ENCODE results near the gene C16orf96.

DNA sequence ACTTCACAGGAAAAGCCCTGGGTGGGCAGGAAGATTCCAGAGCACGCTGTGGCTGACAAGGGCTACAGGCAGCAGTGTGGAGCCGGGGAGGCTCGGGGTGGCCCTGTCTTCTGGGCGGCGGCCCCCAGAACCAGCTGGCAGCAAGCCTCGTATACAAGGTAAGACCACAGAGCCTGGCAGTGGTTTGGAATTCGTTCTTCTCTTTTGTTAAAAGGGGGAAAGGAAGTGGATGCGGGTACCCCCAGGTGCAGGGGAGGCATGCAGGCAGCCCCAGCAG, 52.5 kb downstream of the C16orf96 start:
- TF ChIP-seq, protein P1, sequence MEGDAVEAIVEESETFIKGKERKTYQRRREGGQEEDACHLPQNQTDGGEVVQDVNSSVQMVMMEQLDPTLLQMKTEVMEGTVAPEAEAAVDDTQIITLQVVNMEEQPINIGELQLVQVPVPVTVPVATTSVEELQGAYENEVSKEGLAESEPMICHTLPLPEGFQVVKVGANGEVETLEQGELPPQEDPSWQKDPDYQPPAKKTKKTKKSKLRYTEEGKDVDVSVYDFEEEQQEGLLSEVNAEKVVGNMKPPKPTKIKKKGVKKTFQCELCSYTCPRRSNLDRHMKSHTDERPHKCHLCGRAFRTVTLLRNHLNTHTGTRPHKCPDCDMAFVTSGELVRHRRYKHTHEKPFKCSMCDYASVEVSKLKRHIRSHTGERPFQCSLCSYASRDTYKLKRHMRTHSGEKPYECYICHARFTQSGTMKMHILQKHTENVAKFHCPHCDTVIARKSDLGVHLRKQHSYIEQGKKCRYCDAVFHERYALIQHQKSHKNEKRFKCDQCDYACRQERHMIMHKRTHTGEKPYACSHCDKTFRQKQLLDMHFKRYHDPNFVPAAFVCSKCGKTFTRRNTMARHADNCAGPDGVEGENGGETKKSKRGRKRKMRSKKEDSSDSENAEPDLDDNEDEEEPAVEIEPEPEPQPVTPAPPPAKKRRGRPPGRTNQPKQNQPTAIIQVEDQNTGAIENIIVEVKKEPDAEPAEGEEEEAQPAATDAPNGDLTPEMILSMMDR (IDR thresholded peaks at IDR 0.05; ENCODE audit: low read length): no peak
- TF ChIP-seq EZH2phosphoT487 (IDR thresholded peaks at IDR 0.05; ENCODE audit: low read length): no peak

Measured in MM.1S (cell line).